ENCODE results near the gene SFT2D1.

Gene SFT2D1

DNA sequence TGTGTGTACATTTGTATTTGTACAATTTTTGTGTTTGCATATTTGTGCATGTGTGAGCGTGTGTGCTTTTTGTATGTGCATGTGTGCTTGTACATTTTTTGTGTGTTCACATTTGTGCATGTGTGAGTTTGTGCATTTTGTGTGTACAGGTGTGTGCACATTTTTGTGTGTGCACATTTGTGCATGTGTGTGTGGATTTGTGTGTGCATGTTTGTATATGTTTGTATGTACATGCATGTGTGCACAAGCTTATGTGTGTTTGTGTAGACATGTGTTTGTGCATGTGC lies 63.0 kb downstream of the SFT2D1 start:
- TF ChIP-seq, protein P1, sequence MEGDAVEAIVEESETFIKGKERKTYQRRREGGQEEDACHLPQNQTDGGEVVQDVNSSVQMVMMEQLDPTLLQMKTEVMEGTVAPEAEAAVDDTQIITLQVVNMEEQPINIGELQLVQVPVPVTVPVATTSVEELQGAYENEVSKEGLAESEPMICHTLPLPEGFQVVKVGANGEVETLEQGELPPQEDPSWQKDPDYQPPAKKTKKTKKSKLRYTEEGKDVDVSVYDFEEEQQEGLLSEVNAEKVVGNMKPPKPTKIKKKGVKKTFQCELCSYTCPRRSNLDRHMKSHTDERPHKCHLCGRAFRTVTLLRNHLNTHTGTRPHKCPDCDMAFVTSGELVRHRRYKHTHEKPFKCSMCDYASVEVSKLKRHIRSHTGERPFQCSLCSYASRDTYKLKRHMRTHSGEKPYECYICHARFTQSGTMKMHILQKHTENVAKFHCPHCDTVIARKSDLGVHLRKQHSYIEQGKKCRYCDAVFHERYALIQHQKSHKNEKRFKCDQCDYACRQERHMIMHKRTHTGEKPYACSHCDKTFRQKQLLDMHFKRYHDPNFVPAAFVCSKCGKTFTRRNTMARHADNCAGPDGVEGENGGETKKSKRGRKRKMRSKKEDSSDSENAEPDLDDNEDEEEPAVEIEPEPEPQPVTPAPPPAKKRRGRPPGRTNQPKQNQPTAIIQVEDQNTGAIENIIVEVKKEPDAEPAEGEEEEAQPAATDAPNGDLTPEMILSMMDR (IDR thresholded peaks at IDR 0.05; ENCODE audit: borderline replicate concordance, control extremely low read depth, extremely low read depth, insufficient read depth, missing control alignments) = no peak
- in situ Hi-C loops (cut with MboI; ENCODE audit: low sequenced_read_pairs, unreplicated experiment) = loop anchor here (10.0 kb wide), 1 partner anchor 105 kb away; the partner anchor contains the start of gene MPC1
- DNase-seq (ENCODE audit: low spot score) = no peak

DNA sequence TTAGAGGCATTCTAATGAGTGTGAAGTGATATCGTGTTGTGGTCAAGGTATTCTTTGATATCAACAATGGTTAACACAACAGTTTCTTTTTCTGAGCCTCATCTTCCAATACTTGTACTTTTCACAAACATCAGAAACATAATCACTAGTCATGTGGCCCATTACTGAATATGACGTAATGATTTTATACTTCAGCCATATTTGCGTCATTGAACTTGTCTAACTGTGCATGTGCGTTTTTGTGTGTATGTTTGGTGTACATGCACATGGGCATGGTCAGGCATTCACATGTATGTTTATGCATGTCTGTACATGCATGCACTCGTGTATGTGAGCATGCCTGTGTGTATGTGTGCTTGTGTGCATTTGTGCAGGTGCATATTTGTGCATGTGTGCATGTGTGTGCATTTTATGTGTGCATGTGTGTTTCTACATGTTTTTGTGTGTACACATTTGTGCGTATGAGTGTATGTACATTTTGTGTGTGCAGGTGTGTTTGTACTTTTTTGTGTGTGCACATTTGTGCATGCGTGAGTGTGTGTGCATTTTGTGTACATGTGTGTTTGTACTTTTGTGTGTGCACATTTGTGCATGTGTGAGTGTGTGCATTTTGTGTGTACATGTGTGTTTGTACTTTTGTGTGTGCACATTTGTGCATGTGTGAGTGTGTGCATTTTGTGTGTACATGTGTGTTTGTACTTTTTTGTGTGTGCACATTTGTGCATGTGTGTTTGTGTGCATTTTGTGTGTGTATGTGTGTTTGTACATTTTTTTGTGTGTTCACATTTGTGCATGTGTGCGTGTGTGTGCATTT lies 63.6 kb downstream of the SFT2D1 start:
- in situ Hi-C loops (cut with MboI; ENCODE audit: low sequenced_read_pairs, unreplicated experiment) = loop anchor here (10.0 kb wide), 1 partner anchor 106 kb away; the partner anchor contains the start of gene MPC1
- TF ChIP-seq, protein P1 (IDR thresholded peaks at IDR 0.05; ENCODE audit: borderline replicate concordance, control extremely low read depth, extremely low read depth, insufficient read depth, missing control alignments) = no peak
- no peak for DNase-seq (ENCODE audit: low spot score)

DNA sequence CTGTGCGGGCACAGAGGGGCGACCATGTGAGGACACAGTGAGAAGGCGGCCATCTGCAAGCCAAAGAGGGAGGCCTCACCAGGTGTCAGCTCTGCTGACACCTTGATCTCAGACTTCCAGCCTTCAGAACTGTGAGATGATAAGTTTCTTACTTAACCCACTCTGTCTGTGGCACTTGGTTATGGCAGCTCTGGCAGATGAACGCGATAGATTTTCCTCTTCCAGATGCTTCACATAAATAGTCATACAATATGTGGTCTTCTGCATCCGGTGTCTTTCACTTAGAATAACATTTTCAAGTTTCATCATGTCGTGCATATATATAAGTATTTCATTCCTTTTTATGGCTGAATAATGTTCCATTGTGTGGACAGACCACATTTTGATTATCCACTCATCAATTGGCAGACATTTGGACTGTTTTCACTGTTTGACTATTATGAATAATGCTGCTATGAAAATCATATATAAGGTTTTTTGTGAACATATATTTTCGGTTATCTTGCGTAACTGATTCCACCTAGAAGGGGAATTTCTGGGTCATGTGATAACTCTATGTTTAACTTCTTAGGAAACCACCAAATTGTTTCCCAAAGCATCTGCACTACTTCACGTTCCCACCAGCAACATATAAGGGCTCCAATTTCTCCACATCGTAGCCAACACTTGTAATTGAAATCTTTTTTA lies 64.3 kb downstream of the SFT2D1 start:
- in situ Hi-C loops (cut with MboI; ENCODE audit: low sequenced_read_pairs, unreplicated experiment) = loop anchor here (10.0 kb wide), 1 partner anchor 107 kb away; the partner anchor contains the start of gene MPC1
- TF ChIP-seq, protein P1 (IDR thresholded peaks at IDR 0.05; ENCODE audit: borderline replicate concordance, control extremely low read depth, extremely low read depth, insufficient read depth, missing control alignments) = no peak

DNA sequence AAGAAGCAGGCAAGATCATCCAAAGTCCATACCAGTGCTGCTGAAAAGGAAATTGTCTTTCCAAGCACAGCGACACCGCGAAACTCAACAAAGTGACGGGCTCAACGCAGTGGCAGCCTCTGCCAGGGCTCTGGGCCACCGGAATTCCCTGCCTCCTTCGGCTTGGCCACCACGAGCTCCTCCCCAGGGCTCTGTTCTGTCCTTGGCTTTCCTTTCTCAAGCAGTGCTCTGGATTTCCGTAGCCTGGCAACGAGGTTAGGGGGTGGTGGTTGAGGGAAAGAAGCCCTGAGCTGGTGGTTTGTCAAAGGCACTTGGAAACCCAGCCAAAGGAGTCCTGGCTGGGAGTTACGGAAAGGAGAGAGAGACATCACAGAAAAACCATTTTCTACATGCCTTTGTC lies 65.3 kb downstream of the SFT2D1 start:
- TF ChIP-seq, protein P1 (IDR thresholded peaks at IDR 0.05; ENCODE audit: borderline replicate concordance, control extremely low read depth, extremely low read depth, insufficient read depth, missing control alignments) = no peak
- in situ Hi-C loops (cut with MboI; ENCODE audit: low sequenced_read_pairs, unreplicated experiment) = loop anchor here (10.0 kb wide), 1 partner anchor 108 kb away; the partner anchor contains the start of gene MPC1
- no peak for DNase-seq (ENCODE audit: low spot score)

More for the DNA sequence above, 64.3 kb downstream of the SFT2D1 start:
- DNase-seq (ENCODE audit: low spot score) = no peak

DNA sequence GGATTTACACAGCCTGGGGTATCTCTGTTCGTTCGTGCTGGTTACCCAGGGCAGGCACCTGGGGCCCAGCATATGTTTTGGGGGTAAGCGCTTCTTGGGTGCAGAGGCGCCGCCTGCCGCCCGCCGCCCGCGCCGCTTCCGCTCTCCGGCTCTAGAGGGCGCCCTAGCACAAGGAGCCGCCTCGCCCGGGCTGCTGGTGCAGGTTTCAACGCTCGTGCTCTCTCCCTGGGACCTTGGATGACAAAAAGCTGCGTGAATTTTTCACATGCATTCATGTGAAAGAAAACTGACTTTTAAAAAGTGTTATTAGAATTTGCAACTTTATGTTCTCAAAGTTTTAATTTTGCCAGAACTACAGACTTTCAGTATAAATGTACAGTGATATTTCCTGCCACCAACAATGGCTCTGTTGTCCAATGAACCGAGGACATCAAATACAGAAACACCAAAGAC lies 66.6 kb downstream of the SFT2D1 start:
- TF ChIP-seq, protein P1 (IDR thresholded peaks at IDR 0.05; ENCODE audit: borderline replicate concordance, control extremely low read depth, extremely low read depth, insufficient read depth, missing control alignments) = peak; percentile 100

DNA sequence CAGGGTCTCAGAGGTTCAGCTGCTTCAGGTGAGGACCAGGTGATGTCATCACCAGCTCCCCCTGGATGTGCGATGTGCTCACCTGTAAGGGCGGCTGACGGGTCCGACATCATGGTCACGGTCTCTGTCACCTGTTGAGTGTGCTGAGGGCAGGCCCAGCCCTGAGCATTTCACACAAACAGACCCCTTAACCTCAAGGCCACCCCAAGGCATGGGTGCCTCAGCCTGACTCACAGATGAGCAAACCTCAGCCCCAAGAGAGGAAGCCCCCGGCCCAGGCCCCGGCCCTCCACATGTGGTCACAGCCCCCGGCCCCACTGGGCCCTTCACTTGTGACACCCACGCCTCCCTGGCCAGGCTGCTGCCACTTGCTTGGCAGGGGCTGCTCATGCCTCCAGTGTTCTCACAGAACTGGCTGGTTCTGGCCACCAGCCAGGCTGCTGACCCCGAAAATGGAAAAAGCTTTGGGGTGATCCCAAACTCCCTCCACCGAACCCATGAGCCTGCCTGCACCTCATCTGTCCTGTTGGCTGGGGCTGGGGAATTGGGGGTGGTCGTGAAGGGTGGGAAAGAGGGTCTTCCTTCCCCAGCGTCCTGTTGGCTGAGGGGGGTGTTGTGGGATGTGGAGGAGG lies 67.5 kb downstream of the SFT2D1 start:
- TF ChIP-seq, protein P1 (IDR thresholded peaks at IDR 0.05; ENCODE audit: borderline replicate concordance, control extremely low read depth, extremely low read depth, insufficient read depth, missing control alignments) = no peak
- in situ Hi-C loops (cut with MboI; ENCODE audit: low sequenced_read_pairs, unreplicated experiment) = loop anchor here (10.0 kb wide), 1 partner anchor 110 kb away; the partner anchor contains the start of gene MPC1

More for the DNA sequence above, 66.6 kb downstream of the SFT2D1 start:
- in situ Hi-C loops (cut with MboI; ENCODE audit: low sequenced_read_pairs, unreplicated experiment) = loop anchor here (10.0 kb wide), 1 partner anchor 109 kb away; the partner anchor contains the start of gene MPC1
- peak; percentile 89 for DNase-seq (ENCODE audit: low spot score)

More for the DNA sequence above, 67.5 kb downstream of the SFT2D1 start:
- DNase-seq (ENCODE audit: low spot score) = no peak
